ENCODE results near the gene MNX1. TPM values are rescaled to one million over a fixed set of nuclear protein-coding genes. Genes with fewer than 3 reads are reported as not detected.
A peak's percentile ranks its signal among the peaks of the same experiment; 100 is the strongest.

Gene MNX1
- total RNA-seq, 1 donor from 2014 or later, result not detected

- Histone ChIP-seq H3K4me3 (ENCODE audit: low read depth, low read length) (peak overlapping the region; percentile 16), H3K36me3 (ENCODE audit: control insufficient read depth, insufficient read depth, low read length) (no peaks in the 10 kb centered on the region), H3K27me3 (ENCODE audit: control insufficient read depth, insufficient read depth, low read length) (peaks cover 38% of the 10 kb centered on the region)
- TF ChIP-seq, protein P1, sequence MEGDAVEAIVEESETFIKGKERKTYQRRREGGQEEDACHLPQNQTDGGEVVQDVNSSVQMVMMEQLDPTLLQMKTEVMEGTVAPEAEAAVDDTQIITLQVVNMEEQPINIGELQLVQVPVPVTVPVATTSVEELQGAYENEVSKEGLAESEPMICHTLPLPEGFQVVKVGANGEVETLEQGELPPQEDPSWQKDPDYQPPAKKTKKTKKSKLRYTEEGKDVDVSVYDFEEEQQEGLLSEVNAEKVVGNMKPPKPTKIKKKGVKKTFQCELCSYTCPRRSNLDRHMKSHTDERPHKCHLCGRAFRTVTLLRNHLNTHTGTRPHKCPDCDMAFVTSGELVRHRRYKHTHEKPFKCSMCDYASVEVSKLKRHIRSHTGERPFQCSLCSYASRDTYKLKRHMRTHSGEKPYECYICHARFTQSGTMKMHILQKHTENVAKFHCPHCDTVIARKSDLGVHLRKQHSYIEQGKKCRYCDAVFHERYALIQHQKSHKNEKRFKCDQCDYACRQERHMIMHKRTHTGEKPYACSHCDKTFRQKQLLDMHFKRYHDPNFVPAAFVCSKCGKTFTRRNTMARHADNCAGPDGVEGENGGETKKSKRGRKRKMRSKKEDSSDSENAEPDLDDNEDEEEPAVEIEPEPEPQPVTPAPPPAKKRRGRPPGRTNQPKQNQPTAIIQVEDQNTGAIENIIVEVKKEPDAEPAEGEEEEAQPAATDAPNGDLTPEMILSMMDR (IDR thresholded peaks at IDR 0.05; ENCODE audit: insufficient read depth, low read length, severe bottlenecking), result no peak
- DNase-seq (ENCODE audit: low read depth) (no peak), FAIRE-seq (no peak)
These were observed 11.2 kb downstream of the MNX1 start for GRCh38 chr7:156998988-156999957.

DNA sequence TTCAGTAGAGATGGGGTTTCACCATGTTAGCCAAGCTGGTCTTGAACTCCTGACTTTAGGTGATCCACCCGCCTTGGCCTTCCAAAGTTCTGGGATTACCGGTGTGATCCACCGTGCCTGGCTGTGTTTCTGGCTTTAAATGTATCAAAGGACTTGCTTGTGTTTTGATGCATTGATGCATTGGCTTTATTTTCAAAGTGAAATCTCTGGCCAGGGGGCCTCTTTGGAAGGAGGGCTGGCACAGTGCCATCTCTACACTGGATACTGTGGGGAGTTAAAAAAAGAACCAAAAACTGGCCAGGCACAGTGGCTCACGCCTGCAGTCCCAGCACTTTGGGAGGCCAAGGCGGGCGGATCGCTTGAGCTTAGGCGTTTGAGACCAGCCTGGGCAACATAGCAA is 16.0 kb downstream of the MNX1 start:
- FAIRE-seq, result no peak
- TF ChIP-seq, protein P1 (IDR thresholded peaks at IDR 0.05; ENCODE audit: insufficient read depth, low read length, severe bottlenecking), result no peak
- DNase-seq (ENCODE audit: low read depth), result no peak
- H3K27me3 ChIP-seq (ENCODE audit: control insufficient read depth, insufficient read depth, low read length), result peaks cover 6% of the 10 kb centered on the region
- no peak overlapping the region for H3K4me3 ChIP-seq (ENCODE audit: low read depth, low read length)
- H3K36me3 ChIP-seq (ENCODE audit: control insufficient read depth, insufficient read depth, low read length), result no peaks in the 10 kb centered on the region

- DNase-seq (ENCODE audit: low read depth) (no peak), FAIRE-seq (no peak)
- H3K36me3 ChIP-seq (ENCODE audit: control insufficient read depth, insufficient read depth, low read length), result no peaks in the 10 kb centered on the region
- H3K27me3 ChIP-seq (ENCODE audit: control insufficient read depth, insufficient read depth, low read length), result peaks cover 6% of the 10 kb centered on the region
- TF ChIP-seq, protein P1 (IDR thresholded peaks at IDR 0.05; ENCODE audit: insufficient read depth, low read length, severe bottlenecking), result no peak
- no peak overlapping the region for H3K4me3 ChIP-seq (ENCODE audit: low read depth, low read length)
These were observed 16.6 kb downstream of the MNX1 start for GRCh38 chr7:156993925-156994235.

GRCh38 chr7:156993021-156993924 is 17.2 kb downstream of the MNX1 start:
- DNase-seq (ENCODE audit: low read depth) (no peak), FAIRE-seq (no peak)
- no peak overlapping the region for H3K4me3 ChIP-seq (ENCODE audit: low read depth, low read length)
- peaks cover 6% of the 10 kb centered on the region for H3K27me3 ChIP-seq (ENCODE audit: control insufficient read depth, insufficient read depth, low read length)
- TF ChIP-seq, protein P1 (IDR thresholded peaks at IDR 0.05; ENCODE audit: insufficient read depth, low read length, severe bottlenecking), result no peak
- no peaks in the 10 kb centered on the region for H3K36me3 ChIP-seq (ENCODE audit: control insufficient read depth, insufficient read depth, low read length)

DNA sequence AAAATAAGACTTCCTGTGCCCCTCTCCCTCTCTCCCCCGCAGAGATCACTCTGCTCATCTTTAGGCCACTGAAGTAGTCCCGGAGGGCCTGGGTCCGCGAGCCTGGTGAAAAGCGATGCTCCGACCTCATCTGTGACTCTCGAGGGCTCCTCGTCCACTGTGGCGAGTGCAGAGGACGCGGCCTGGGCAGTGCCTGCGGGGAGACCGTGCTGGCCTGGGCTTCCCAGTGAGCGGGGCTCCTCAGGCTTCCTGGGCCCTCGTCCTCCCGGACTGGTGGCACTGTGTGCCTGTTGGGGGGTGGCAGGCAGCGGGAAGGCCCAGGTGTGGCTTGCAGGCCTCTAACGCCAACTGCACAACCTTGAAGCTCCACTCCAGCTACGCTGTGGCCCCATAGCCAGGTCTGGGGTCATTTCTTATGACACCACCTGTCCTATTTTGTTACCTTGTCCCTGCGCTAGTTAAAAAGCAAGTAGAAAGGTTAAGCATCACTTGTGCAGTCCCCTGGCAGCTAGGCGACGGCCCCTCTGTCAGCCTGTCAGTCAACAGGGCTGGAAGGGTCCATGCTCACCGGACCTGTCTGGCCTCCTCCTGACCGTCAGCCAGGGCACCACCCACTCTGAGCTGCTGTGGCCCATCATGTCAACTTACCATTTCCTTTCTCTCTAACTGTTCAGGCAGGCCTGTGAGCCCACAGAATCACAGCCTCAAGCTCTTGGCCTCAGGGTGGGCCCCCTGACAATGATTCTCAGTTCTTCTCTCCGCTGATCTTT is 20.5 kb downstream of the MNX1 start:
- Histone ChIP-seq H3K36me3 (ENCODE audit: control insufficient read depth, insufficient read depth, low read length) (no peaks in the 10 kb centered on the region), H3K4me3 (ENCODE audit: low read depth, low read length) (no peak overlapping the region), H3K27me3 (ENCODE audit: control insufficient read depth, insufficient read depth, low read length) (peaks cover 1% of the 10 kb centered on the region)
- TF ChIP-seq, protein P1 (IDR thresholded peaks at IDR 0.05; ENCODE audit: insufficient read depth, low read length, severe bottlenecking), result no peak
- no peak for DNase-seq (ENCODE audit: low read depth)
- no peak for FAIRE-seq
